Activated CD4-positive, alpha-beta memory T cell treated with anti-CD3 and anti-CD28 coated beads for 36 hours (primary cell): Measurements from ENCODE around the gene MRFAP1L1. TPM values are rescaled to one million over a fixed set of nuclear protein-coding genes. Genes with fewer than 3 reads are reported as not detected.
"Not testable (repeated sequence)": the region's sequence is repeated elsewhere in the genome, so short reads cannot be mapped to it uniquely, and the experiment has no call there.

Experiments
- CTCF ChIA-PET: fragments of 350-600 bp; sonication (Branson Sonifier 250); formaldehyde crosslinking; loops from one replicate; lab custom pipeline; 2021; ENCODE audit warnings: antibody characterized with exemption, inconsistent platforms; lab: Charles Lee
- POLR2A ChIA-PET: fragments of 350-600 bp; sonication (Branson Sonifier 250); formaldehyde crosslinking; loops from one replicate; lab custom pipeline; 2021; ENCODE audit warnings: antibody characterized with exemption; lab: Charles Lee
- DNase-seq: peaks from one replicate; pipeline ENCODE4 v3.0.0-alpha.2; 2020
- H3K27ac Mint-ChIP-seq: one replicate; pipeline ENCODE4 v1.8.0; 2021; ENCODE audit warnings: mixed read lengths
- H3K27me3 Mint-ChIP-seq: one replicate; pipeline ENCODE4 v1.8.0; 2021; ENCODE audit warnings: mixed read lengths
- H3K36me3 Mint-ChIP-seq: one replicate; pipeline ENCODE4 v1.8.0; 2021; ENCODE audit warnings: mixed read lengths
- H3K4me1 Mint-ChIP-seq: one replicate; pipeline ENCODE4 v1.8.0; 2021; ENCODE audit warnings: low read depth, mixed read lengths
- H3K4me3 Mint-ChIP-seq: one replicate; pipeline ENCODE4 v1.8.0; 2021; ENCODE audit warnings: mild to moderate bottlenecking, mixed read lengths
- H3K9me3 Mint-ChIP-seq: one replicate; pipeline ENCODE4 v1.8.0; 2021; ENCODE audit warnings: mixed read lengths
- intact Hi-C: fragments of 100-400 bp; cut with micrococcal nuclease; formaldehyde crosslinking; loops from one replicate; pipeline ENCODE4 v1.15.1; 2023
- total RNA-seq, 2 experiments: library from RNA; stranded (reverse); gene quantifications; one replicate each; pipeline ENCODE4 v1.2.3, GENCODE V29; 2021

MRFAP1L1 gene
- total RNA-seq, 2 experiments from 2014 or later: 50.7 to 52.0 TPM

DNA sequence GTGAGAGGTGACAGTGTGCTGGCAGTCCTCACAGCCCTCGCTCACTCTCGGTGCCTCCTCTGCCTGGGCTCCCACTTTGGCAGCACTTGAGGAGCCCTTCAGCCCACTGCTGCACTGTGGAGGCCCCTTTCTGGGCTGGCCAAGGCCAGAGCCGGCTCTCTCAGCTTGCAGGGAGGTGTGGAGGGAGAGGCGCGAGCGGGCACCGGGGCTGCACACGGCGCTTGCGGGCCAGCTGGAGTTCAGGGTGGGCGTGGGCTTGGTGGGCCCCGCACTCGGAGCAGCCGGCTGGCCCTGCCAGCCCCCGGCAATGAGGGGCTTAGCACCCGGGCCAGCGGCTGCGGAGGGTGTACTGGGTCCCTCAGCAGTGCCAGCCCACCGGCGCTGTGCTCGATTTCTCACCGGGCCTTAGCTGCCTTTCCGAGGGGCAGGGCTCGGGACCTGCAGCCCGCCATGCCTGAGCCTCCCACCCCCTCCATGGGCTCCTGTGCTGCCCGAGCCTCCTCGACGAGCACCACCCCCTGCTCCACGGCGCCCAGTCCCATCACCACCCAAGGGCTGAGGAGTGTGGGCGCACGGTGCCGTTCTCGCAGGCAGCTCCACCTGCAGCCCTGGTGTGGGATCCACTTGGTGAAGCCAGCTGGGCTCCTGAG is 37.0 kb downstream of the MRFAP1L1 start:
- H3K4me3 Mint-ChIP-seq: peak overlapping the region; percentile 95
- CTCF ChIA-PET: interaction anchor here (1.2 to 6.2 kb wide), 8 partner anchors 12 to 200 kb away, joined by 3 to 138 read pairs (median 45); partner anchors contain the start of genes BLOC1S4, MRFAP1, MRFAP1L1 and S100P
- H3K9me3 Mint-ChIP-seq, DNase-seq, H3K27me3 Mint-ChIP-seq: not testable (repeated sequence)
- intact Hi-C loops: loop anchor here (1.0 kb wide), 1 partner anchor 396 kb away; the partner anchor contains the start of gene GRPEL1
- H3K4me1 Mint-ChIP-seq: peaks cover 35% of the 10 kb centered on the region
- peaks cover 37% of the 10 kb centered on the region for H3K36me3 Mint-ChIP-seq
- POLR2A ChIA-PET: interaction anchor here (0.6 to 4.7 kb wide), 19 partner anchors 8 to 395 kb away, joined by 3 to 75 read pairs (median 6); partner anchors contain the start of genes BLOC1S4, GRPEL1, MAN2B2 and MRFAP1
- peak overlapping the region; percentile 93 for H3K27ac Mint-ChIP-seq

DNA sequence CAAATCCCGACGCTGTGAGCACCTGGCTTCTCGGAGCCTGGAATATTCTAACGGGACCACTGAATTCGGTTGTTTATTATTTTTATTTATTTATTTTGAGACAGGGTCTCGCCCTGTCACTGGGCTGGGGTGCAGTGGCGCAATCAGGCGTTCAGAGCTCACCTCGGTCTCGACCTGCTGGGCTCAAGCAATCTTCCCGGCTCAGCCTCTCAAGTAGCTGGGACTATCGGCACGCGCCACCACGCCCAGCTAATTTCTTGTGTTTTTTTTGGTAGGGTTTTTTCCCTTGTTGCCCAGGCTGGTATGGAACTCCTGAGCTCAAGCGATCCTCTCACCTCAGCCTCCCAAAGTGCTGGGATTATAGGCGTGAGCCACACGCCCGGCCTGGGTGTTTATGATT is 37.5 kb downstream of the MRFAP1L1 start:
- intact Hi-C loops: no loop called here
- ChIA-PET CTCF (interaction anchor here (5.0 to 6.2 kb wide), 2 partner anchors 11 to 26 kb away, joined by 34 to 138 read pairs; partner anchors contain the start of gene S100P), POLR2A (interaction anchor here (1.4 kb wide), 1 partner anchor 9 kb away, joined by 4 read pairs; no protein-coding TSS in a partner anchor)
- no peaks in the 10 kb centered on the region for H3K9me3 Mint-ChIP-seq
- no peak for DNase-seq
- H3K4me3 Mint-ChIP-seq: no peak overlapping the region
- no peak overlapping the region for H3K27ac Mint-ChIP-seq
- peaks cover 29% of the 10 kb centered on the region for H3K4me1 Mint-ChIP-seq
- H3K36me3 Mint-ChIP-seq: peaks cover 32% of the 10 kb centered on the region
- H3K27me3 Mint-ChIP-seq: peaks cover 2% of the 10 kb centered on the region

DNA sequence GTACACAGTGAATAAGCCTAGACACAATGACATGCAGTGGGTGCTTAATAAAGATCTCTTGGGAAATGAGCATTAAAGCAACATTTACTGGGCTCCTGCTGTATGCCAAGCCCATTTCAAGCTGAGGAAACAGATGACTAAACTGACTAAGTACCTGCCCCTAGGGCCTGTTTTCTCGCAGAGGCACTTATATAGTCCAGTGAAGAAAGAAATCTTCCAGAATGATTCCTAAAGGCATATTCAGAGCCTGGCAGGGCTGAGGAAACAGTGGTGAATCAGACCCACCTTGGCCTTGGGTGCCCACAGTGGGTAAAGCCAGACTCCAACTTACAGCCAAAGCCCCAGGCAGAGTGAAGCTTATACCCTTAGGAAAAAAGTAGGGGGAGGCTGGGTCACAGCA is 38.0 kb downstream of the MRFAP1L1 start:
- CTCF ChIA-PET: interaction anchor here (5.0 kb wide), 1 partner anchor 11 kb away, joined by 34 read pairs; no protein-coding TSS in a partner anchor
- DNase-seq: no peak
- peaks cover 27% of the 10 kb centered on the region for H3K36me3 Mint-ChIP-seq
- intact Hi-C loops: no loop called here
- H3K27ac Mint-ChIP-seq: no peak overlapping the region
- H3K4me1 Mint-ChIP-seq: peaks cover 25% of the 10 kb centered on the region
- POLR2A ChIA-PET: no interaction called here
- H3K27me3 Mint-ChIP-seq: peaks cover 2% of the 10 kb centered on the region
- no peak overlapping the region for H3K4me3 Mint-ChIP-seq
- no peaks in the 10 kb centered on the region for H3K9me3 Mint-ChIP-seq

DNA sequence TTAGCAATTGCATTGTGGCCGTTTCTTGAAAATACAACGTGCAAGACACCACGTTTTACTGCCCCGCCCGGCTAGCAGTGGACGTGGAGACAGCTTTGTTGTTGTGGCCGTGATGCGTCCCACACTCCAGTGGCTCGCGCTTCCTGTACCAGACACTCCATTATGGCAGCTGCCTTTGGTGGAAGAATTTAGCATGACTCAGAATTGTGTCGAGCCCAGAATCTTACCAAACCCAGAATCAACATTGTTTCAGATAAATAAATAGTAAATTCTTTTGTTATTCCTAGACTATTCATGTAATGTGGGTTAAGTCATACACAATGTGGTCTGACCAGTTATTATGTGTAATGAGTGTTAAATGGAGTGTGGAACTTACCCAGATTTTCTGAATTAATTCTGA is 41.3 kb downstream of the MRFAP1L1 start:
- POLR2A ChIA-PET: no interaction called here
- H3K4me1 Mint-ChIP-seq: peaks cover 4% of the 10 kb centered on the region
- no peak overlapping the region for H3K27ac Mint-ChIP-seq
- CTCF ChIA-PET: no interaction called here
- H3K36me3 Mint-ChIP-seq: peaks cover 4% of the 10 kb centered on the region
- no peak for DNase-seq
- no peaks in the 10 kb centered on the region for H3K27me3 Mint-ChIP-seq
- no peak overlapping the region for H3K4me3 Mint-ChIP-seq
- intact Hi-C loops: no loop called here
- no peaks in the 10 kb centered on the region for H3K9me3 Mint-ChIP-seq

DNA sequence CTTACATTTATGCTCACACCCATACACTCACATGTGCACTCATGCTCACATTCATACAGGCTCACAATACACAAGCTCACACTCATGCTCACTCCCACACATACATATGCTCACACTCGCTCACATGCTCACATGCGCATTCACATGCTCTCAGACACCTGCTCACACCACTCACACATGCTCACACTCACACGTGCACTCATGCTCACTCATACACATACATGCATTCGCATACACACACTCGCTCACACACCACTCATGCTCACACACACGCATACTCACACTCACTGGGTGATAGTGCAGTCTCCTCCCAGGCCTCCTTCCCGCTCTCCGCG is 44.4 kb downstream of the MRFAP1L1 start:
- H3K36me3 Mint-ChIP-seq: no peaks in the 10 kb centered on the region
- no peak for DNase-seq
- intact Hi-C loops: no loop called here
- ChIA-PET CTCF (interaction anchor here (1.0 to 2.5 kb wide), 5 partner anchors 9 to 51 kb away, joined by 3 to 9 read pairs (median 4); no protein-coding TSS in a partner anchor), POLR2A (no interaction called here)
- H3K4me1 Mint-ChIP-seq: no peaks in the 10 kb centered on the region
- H3K9me3 Mint-ChIP-seq: no peaks in the 10 kb centered on the region
- no peak overlapping the region for H3K27ac Mint-ChIP-seq
- no peak overlapping the region for H3K4me3 Mint-ChIP-seq
- no peaks in the 10 kb centered on the region for H3K27me3 Mint-ChIP-seq

DNA sequence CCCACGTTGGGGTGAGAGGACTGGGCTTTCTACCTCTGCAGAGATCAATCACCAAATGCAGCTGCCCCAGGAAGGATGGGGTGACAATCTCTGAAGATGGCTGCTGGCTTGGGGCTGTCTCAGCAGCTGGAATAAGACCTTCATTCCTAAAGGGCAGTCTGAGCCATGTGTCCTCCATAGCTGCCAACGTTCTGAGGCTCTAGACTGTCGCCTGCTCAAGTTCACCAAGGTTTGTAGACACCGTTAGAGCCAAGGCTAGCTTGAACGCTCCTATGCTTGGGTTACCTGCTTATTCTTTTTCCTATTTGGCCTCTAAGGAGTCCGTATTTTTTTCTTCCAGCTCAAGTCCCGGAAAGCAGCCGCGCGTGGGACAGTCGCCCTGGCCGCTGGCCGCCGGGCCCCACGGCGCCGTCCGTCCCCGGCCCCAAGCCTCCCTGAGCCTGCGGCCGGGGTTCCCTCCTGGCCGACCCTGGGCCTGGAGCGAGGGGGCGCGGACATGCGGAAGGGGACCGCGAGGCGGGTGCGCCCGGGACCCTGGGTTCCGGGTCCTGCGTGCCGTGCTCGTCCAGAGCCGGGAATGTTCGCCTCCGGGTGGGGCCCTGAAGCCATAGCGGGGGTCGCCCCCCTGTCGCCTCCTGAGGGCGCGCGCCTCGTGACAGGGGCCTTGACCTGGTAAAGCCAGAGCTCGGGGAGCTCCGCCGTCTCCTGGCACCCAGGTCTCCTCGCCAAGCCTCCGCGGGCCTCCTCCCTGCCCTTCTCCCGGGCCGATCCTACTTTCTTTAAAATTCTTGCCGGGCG is 45.9 kb downstream of the MRFAP1L1 start:
- H3K9me3 Mint-ChIP-seq: no peaks in the 10 kb centered on the region
- DNase-seq: no peak
- H3K4me3 Mint-ChIP-seq: peak overlapping the region; percentile 6
- no peaks in the 10 kb centered on the region for H3K27me3 Mint-ChIP-seq
- H3K27ac Mint-ChIP-seq: no peak overlapping the region
- POLR2A ChIA-PET: interaction anchor here (0.7 to 1.5 kb wide), 5 partner anchors 9 to 24 kb away, joined by 3 to 6 read pairs (median 4); partner anchors contain the start of gene MRFAP1
- H3K36me3 Mint-ChIP-seq: no peaks in the 10 kb centered on the region
- intact Hi-C loops: no loop called here
- CTCF ChIA-PET: interaction anchor here (0.6 to 5.5 kb wide), 14 partner anchors 8 to 436 kb away, joined by 3 to 34 read pairs (median 4); a partner anchor contains a TSS
- peaks cover 11% of the 10 kb centered on the region for H3K4me1 Mint-ChIP-seq

DNA sequence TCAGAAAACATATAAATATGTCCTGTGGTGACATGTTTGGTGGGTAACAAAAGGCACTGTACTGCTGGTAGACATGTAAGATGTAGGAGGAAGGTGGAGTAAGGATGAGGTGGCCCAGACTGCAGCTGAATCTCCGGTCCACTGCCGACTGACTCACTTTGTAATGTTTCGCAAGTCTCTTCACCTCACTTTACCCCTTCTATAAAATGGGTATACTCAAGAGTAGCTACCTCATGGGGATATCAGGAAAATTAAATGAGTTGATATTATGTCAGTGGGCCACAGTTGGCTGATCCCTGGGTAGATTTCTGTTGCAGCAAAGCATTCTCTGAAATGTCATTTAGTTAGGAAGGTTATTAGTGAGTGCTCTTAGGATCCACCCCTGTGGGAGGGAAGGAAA is 47.1 kb downstream of the MRFAP1L1 start:
- Mint-ChIP-seq H3K4me1 (peaks cover 18% of the 10 kb centered on the region), H3K36me3 (no peaks in the 10 kb centered on the region), H3K9me3 (no peaks in the 10 kb centered on the region), H3K4me3 (no peak overlapping the region), H3K27me3 (no peaks in the 10 kb centered on the region), H3K27ac (no peak overlapping the region)
- POLR2A ChIA-PET: interaction anchor here (0.7 to 1.3 kb wide), 2 partner anchors 10 to 22 kb away, joined by 3 to 4 read pairs; partner anchors contain the start of gene MRFAP1
- DNase-seq: no peak
- intact Hi-C loops: no loop called here
- CTCF ChIA-PET: interaction anchor here (1.5 to 5.5 kb wide), 3 partner anchors 11 to 211 kb away, joined by 3 to 34 read pairs (median 6); a partner anchor contains a TSS

DNA sequence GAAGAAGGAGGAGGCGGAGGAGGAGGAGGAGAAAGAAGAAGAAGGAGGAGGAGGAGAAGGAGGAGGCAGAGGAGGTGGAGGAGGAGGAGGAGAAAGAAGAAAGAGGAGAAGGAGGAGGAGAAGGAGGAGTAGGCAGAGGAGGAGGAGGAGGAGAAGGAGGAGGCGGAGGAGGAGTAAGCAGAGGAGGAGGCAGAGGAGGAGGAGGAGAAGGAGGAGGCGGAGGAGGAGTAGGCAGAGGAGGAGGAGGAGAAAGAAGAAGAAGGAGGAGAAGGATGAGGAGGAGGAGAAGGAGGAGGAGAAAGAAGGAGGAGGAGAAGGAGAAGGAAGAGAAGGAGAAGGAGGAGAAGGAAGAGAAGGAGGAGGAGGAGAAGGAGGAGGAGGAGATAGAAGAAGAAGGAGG is 49.2 kb downstream of the MRFAP1L1 start:
- intact Hi-C loops: no loop called here
- Mint-ChIP-seq H3K4me1 (peaks cover 18% of the 10 kb centered on the region), H3K27me3 (no peaks in the 10 kb centered on the region), H3K9me3 (peaks cover 2% of the 10 kb centered on the region), H3K27ac (no peak overlapping the region), H3K36me3 (no peaks in the 10 kb centered on the region), H3K4me3 (no peak overlapping the region)
- ChIA-PET CTCF (interaction anchor here (5.5 kb wide), 1 partner anchor 13 kb away, joined by 34 read pairs; a partner anchor contains a TSS), POLR2A (interaction anchor here (1.6 kb wide), 1 partner anchor 21 kb away, joined by 4 read pairs; no protein-coding TSS in a partner anchor)
- DNase-seq: no peak

DNA sequence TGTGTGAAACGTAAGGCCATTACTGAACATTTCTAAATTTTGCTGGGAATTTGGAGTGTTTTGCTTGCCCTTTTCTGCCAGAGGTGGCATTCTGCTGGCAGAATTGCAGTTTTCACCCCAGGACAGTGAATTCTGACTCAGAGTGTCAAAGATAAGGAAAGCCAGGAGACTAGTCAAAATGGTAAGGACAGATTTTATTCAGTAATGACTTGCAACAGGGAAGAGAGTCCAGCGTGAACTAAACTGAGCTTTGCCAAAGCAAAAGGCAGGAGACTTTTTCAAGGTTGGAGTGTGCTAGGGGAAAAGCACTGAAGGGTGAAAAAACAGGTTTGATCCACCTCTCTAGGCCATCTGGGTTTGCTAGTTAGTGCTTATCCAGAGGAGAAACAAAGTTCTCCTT is 49.8 kb downstream of the MRFAP1L1 start:
- no peak overlapping the region for H3K27ac Mint-ChIP-seq
- H3K9me3 Mint-ChIP-seq: peaks cover 2% of the 10 kb centered on the region
- ChIA-PET CTCF (interaction anchor here (5.5 kb wide), 1 partner anchor 14 kb away, joined by 34 read pairs; a partner anchor contains a TSS), POLR2A (interaction anchor here (1.6 kb wide), 1 partner anchor 20 kb away, joined by 4 read pairs; no protein-coding TSS in a partner anchor)
- H3K27me3 Mint-ChIP-seq: no peaks in the 10 kb centered on the region
- no peaks in the 10 kb centered on the region for H3K36me3 Mint-ChIP-seq
- DNase-seq: no peak
- no peak overlapping the region for H3K4me3 Mint-ChIP-seq
- H3K4me1 Mint-ChIP-seq: peaks cover 18% of the 10 kb centered on the region
- intact Hi-C loops: loop anchor here (2.0 kb wide), 1 partner anchor 19 kb away; the partner anchor contains the start of gene MRFAP1

DNA sequence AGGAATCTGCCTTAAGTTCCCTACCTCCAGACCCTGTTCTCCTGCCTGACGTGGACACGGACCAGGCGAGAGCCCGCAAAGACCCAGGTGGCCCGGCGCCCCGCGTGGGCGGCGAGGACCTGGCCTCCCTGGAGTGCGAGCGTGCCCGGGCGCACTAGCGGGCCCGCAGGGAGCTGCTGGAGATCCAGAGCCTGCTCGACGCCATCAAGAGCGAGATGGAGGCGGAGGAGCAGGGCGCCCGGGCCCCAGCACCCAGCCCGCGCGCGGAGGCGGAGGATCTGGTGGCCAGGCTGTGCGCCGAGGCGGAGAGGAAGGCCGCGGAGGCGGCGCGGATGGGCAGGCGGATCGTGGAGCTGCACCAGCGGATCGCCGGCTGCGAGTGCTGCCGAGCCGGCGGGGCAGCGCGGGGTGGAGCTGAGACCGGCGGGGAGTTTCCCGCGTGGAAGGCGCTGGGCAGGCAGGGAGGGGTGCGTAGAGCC is 51.0 kb downstream of the MRFAP1L1 start:
- POLR2A ChIA-PET: interaction anchor here (0.7 to 1.6 kb wide), 4 partner anchors 15 to 409 kb away, joined by 3 to 8 read pairs (median 4); partner anchors contain the start of gene GRPEL1
- Mint-ChIP-seq H3K27ac (no peak overlapping the region), H3K36me3 (no peaks in the 10 kb centered on the region), H3K27me3 (no peaks in the 10 kb centered on the region), H3K9me3 (peaks cover 5% of the 10 kb centered on the region), H3K4me1 (peaks cover 18% of the 10 kb centered on the region), H3K4me3 (peak overlapping the region; percentile 54)
- CTCF ChIA-PET: interaction anchor here (1.4 to 5.5 kb wide), 2 partner anchors 11 to 15 kb away, joined by 3 to 34 read pairs; a partner anchor contains a TSS
- intact Hi-C loops: loop anchor here (2.0 kb wide), 1 partner anchor 18 kb away; the partner anchor contains the start of gene MRFAP1
- peak; percentile 63 for DNase-seq

DNA sequence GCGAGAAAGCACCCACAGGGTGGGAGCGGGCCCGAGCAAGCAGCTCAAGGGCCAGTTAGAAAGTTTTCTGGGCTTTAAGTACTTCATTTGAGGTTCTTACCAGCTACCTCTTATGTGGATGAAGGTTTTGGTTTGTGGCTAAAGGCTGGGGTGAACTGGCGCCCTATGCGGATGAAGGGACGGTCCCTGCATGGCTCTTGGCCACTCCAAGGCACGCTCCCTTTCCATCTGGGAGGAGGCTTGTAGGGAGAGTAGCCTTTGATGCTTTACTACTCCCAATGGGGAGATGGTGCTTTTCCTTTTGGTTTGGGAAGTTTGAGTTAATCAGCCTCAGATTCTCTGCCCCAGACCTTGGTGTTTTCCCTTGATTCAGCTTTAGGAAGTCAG is 51.5 kb downstream of the MRFAP1L1 start:
- no peaks in the 10 kb centered on the region for H3K27me3 Mint-ChIP-seq
- POLR2A ChIA-PET: interaction anchor here (1.2 kb wide), 1 partner anchor 16 kb away, joined by 8 read pairs; a partner anchor contains a TSS
- H3K4me1 Mint-ChIP-seq: peaks cover 18% of the 10 kb centered on the region
- CTCF ChIA-PET: interaction anchor here (1.4 to 5.5 kb wide), 2 partner anchors 11 to 15 kb away, joined by 3 to 34 read pairs; a partner anchor contains a TSS
- H3K9me3 Mint-ChIP-seq: peaks cover 5% of the 10 kb centered on the region
- no peaks in the 10 kb centered on the region for H3K36me3 Mint-ChIP-seq
- intact Hi-C loops: loop anchor here (2.0 kb wide), 1 partner anchor 17 kb away; the partner anchor contains the start of gene MRFAP1
- peak overlapping the region; percentile 54 for H3K4me3 Mint-ChIP-seq
- no peak for DNase-seq
- H3K27ac Mint-ChIP-seq: no peak overlapping the region
